ENCODE results near the gene LRRC42. TPM values are rescaled to one million over a fixed set of nuclear protein-coding genes. Genes with fewer than 3 reads are reported as not detected.

LRRC42 gene
- total and polyA plus RNA-seq, 9 of the 15 experiments (the other 6 are each of a cell fraction or from before 2014, with no cell fraction given), result 17.3 to 51.9 (median 35.5) TPM

- FAIRE-seq (no peak), DNase-seq (ENCODE audit: extremely low read depth in 1 of 4, low spot score in 3 of 4) (no peak), ATAC-seq (peak; percentile 43)
- Histone ChIP-seq H3K9me3 (replicated peaks; ENCODE audit: control insufficient read depth, insufficient read depth, low read depth, low read length) (no peaks in the 10 kb centered on the region), H3K4me3 (no peak overlapping the region), H3K4me2 (ENCODE audit: insufficient read depth, low read length) (no peak overlapping the region), H3K9ac (ENCODE audit: insufficient read depth in 1 of 2, low read depth in 2 of 2, low read length in 2 of 2) (0 out of 4 replicates have a peak overlapping the region, but pooled peaks of 1 of the 2 experiments have one; percentile 21), H4K20me1 (replicated peaks; ENCODE audit: control insufficient read depth, insufficient read depth, low read length) (no peaks in the 10 kb centered on the region), H3K27ac (ENCODE audit: extremely low read depth, low read depth, low read length) (no peak overlapping the region), H3K4me1 (replicated peaks in 1 of 2; ENCODE audit: control insufficient read depth in 2 of 2, insufficient read depth in 2 of 2, low read length in 2 of 2) (no peaks in the 10 kb centered on the region; a peak in 2 of 5 replicates), H3K9me1 (ENCODE audit: control insufficient read depth, insufficient read depth, low read length) (no peaks in the 10 kb centered on the region), H3K27me3 (ENCODE audit: control insufficient read depth in 2 of 2, insufficient read depth in 2 of 2, low read length in 2 of 2) (no peaks in the 10 kb centered on the region), H2AFZ (ENCODE audit: low read depth, low read length) (no peak overlapping the region), H3K79me2 (ENCODE audit: control insufficient read depth, insufficient read depth, low read length) (no peaks in the 10 kb centered on the region), H3K36me3 (ENCODE audit: control insufficient read depth, insufficient read depth, low read length) (no peaks in the 10 kb centered on the region)
- ChIA-PET POLR2A (interaction anchor here (1.6 to 3.0 kb wide), 2 partner anchors 10 to 17 kb away, joined by 4 to 11 read pairs; no protein-coding TSS in a partner anchor), CTCF (ENCODE audit: low intra/inter-chr PET ratio) (no interaction called here)
- intact Hi-C loops (cut with micrococcal nuclease) (no loop called here), in situ Hi-C loops (cut with MboI) (no loop called here)
- WGBS (ENCODE audit: insufficient coverage, low coverage, missing lambda C conversion rate), result 58% methylated on average over 3 of the region's 3 CpGs
- TF ChIP-seq ESRRA (IDR thresholded peaks at IDR 0.05; ENCODE audit: borderline replicate concordance, low read depth), result peak; percentile 29; the same call in 1 of the 2 replicates
- no peak for TF ChIP-seq ZNF143 (CRISPR knock-in tag; IDR thresholded peaks at IDR 0.05)
- 0 out of 2 replicates have a peak, but pooled peaks have one; percentile 16 for TF ChIP-seq ZNF121 (CRISPR knock-in tag; conservative IDR thresholded peaks at IDR 0.05)
- 0 out of 2 replicates have a peak, but pooled peaks have one; percentile 41 for TF ChIP-seq THRA (IDR thresholded peaks at IDR 0.05)
- TF ChIP-seq POLR2AphosphoS5 (IDR thresholded peaks at IDR 0.05; ENCODE audit: control insufficient read depth, insufficient read depth, low read depth, low read length), result no peak
- no peak for TF ChIP-seq POLR2B (IDR thresholded peaks at IDR 0.05; ENCODE audit: low read depth, partially characterized antibody)
- no TSS peak for BruUV-seq (replicated peaks)
Measured at GRCh38 chr1:53899708-53900107, 46.4 kb upstream of the LRRC42 start.

Data from K562 (cell line).